ENCODE data around the gene MRPL55.

DNA sequence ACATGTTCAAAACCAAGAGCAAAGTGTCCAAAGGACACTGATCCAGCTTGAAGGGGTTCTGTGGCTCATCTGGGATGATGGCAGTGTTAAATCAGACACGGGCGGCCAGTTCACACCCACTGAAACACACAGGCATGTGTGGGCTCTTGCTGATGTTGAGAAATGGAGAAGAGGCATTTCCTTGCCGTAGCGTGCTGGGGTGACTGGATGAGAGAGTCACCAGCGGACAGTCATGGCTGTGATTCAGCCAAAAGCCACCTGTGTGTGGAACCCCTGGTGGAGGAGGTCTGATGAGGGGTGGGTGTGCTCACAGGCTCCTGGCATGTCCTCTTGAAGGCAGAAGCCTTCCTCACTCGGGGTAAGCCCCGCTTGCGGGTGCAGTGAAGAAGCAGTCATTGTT lies 13.2 kb downstream of the MRPL55 start:
- TF ChIP-seq EZH2phosphoT487 (IDR thresholded peaks at IDR 0.05; ENCODE audit: borderline replicate concordance) (no peak), JUND (IDR thresholded peaks at IDR 0.05) (no peak), POLR2A (IDR thresholded peaks at IDR 0.05; ENCODE audit: borderline replicate concordance, extremely low read depth, insufficient read depth, insufficient read length) (no peak), RAD21 (IDR thresholded peaks at IDR 0.05; ENCODE audit: low read depth) (no peak), EZH2 (IDR thresholded peaks at IDR 0.05) (no peak), ZFX (IDR thresholded peaks at IDR 0.05) (no peak), TCF7L2 (IDR thresholded peaks at IDR 0.05; ENCODE audit: borderline replicate concordance, extremely low read depth, insufficient read depth, insufficient read length) (no peak), SRF (IDR thresholded peaks at IDR 0.05; ENCODE audit: low read depth) (no peak), SP1 (IDR thresholded peaks at IDR 0.05; ENCODE audit: low read depth) (no peak)
- TF ChIP-seq, protein P1, sequence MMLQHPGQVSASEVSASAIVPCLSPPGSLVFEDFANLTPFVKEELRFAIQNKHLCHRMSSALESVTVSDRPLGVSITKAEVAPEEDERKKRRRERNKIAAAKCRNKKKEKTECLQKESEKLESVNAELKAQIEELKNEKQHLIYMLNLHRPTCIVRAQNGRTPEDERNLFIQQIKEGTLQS (IDR thresholded peaks at IDR 0.05), result no peak
- TF ChIP-seq, protein P2, sequence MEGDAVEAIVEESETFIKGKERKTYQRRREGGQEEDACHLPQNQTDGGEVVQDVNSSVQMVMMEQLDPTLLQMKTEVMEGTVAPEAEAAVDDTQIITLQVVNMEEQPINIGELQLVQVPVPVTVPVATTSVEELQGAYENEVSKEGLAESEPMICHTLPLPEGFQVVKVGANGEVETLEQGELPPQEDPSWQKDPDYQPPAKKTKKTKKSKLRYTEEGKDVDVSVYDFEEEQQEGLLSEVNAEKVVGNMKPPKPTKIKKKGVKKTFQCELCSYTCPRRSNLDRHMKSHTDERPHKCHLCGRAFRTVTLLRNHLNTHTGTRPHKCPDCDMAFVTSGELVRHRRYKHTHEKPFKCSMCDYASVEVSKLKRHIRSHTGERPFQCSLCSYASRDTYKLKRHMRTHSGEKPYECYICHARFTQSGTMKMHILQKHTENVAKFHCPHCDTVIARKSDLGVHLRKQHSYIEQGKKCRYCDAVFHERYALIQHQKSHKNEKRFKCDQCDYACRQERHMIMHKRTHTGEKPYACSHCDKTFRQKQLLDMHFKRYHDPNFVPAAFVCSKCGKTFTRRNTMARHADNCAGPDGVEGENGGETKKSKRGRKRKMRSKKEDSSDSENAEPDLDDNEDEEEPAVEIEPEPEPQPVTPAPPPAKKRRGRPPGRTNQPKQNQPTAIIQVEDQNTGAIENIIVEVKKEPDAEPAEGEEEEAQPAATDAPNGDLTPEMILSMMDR (IDR thresholded peaks at IDR 0.05 in 2 of 3, conservative IDR thresholded peaks at IDR 0.05 in 1 of 3; ENCODE audit: borderline replicate concordance in 1 of 3, insufficient read depth in 1 of 3, low read depth in 2 of 3, low read length in 2 of 3), result no peak
- TF ChIP-seq, protein P3, sequence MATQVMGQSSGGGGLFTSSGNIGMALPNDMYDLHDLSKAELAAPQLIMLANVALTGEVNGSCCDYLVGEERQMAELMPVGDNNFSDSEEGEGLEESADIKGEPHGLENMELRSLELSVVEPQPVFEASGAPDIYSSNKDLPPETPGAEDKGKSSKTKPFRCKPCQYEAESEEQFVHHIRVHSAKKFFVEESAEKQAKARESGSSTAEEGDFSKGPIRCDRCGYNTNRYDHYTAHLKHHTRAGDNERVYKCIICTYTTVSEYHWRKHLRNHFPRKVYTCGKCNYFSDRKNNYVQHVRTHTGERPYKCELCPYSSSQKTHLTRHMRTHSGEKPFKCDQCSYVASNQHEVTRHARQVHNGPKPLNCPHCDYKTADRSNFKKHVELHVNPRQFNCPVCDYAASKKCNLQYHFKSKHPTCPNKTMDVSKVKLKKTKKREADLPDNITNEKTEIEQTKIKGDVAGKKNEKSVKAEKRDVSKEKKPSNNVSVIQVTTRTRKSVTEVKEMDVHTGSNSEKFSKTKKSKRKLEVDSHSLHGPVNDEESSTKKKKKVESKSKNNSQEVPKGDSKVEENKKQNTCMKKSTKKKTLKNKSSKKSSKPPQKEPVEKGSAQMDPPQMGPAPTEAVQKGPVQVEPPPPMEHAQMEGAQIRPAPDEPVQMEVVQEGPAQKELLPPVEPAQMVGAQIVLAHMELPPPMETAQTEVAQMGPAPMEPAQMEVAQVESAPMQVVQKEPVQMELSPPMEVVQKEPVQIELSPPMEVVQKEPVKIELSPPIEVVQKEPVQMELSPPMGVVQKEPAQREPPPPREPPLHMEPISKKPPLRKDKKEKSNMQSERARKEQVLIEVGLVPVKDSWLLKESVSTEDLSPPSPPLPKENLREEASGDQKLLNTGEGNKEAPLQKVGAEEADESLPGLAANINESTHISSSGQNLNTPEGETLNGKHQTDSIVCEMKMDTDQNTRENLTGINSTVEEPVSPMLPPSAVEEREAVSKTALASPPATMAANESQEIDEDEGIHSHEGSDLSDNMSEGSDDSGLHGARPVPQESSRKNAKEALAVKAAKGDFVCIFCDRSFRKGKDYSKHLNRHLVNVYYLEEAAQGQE (IDR thresholded peaks at IDR 0.05; ENCODE audit: low read depth), result no peak

All from HCT116 (cell line).